ENCODE results near the gene HCST. TPM values are rescaled to one million over a fixed set of nuclear protein-coding genes. Genes with fewer than 3 reads are reported as not detected.

The HCST gene
- total and polyA plus RNA-seq, 2 of the 13 experiments (the other 11 are each of a cell fraction or from before 2014, with no cell fraction given) = 0.24 to 1.2 TPM

DNA sequence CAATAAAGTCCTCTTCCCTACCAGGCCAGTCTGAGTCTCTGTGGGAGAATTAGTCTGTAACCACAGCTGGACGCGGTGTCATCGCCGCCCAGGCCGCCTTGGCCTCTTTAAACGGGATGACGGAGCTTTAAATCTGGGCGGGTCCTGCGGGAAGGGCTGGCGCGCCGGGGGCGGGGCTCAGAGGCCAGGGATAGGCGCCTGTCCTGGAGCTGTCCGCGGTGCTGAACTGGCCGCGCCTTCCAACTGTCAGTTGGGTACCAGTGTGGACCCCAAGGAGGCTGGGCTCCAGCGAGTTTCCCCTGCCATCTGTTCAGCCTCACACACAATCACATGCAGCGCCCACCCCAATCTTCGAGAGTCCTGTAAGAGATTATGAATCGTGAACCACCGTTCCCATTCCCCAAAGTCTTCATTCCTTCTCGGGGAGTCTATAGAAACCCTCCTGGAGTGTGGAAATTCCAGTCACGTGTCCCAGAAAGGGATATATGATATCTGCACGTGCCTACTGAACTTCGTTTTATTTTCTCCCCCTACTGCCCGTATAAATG is 22.5 kb upstream of the HCST start (continued):
- no peak for TF ChIP-seq ZNF512 (CRISPR knock-in tag; IDR thresholded peaks at IDR 0.05)
- peak; percentile 77 for TF ChIP-seq ARID5B (CRISPR knock-in tag; IDR thresholded peaks at IDR 0.05)
- TF ChIP-seq HMGA1 (CRISPR knock-in tag; conservative IDR thresholded peaks at IDR 0.05) = no peak
- peak; percentile 89 for TF ChIP-seq ZSCAN21 (CRISPR knock-in tag; IDR thresholded peaks at IDR 0.05; ENCODE audit: borderline replicate concordance)
- peak; percentile 81; the same call in 1 of the 2 replicates for TF ChIP-seq MIER3 (CRISPR knock-in tag; IDR thresholded peaks at IDR 0.05; ENCODE audit: borderline replicate concordance)
- peak; percentile 82; the same call in 1 of the 2 replicates for TF ChIP-seq ZNF749 (CRISPR knock-in tag; IDR thresholded peaks at IDR 0.05; ENCODE audit: borderline replicate concordance)
- peak; percentile 97 for TF ChIP-seq WIZ (CRISPR knock-in tag; IDR thresholded peaks at IDR 0.05)
- no peak for TF ChIP-seq ZNF34 (CRISPR knock-in tag; IDR thresholded peaks at IDR 0.05; ENCODE audit: borderline replicate concordance)
- peak; percentile 86 for TF ChIP-seq ZNF335 (CRISPR knock-in tag; IDR thresholded peaks at IDR 0.05)
- TF ChIP-seq ZNF282 (IDR thresholded peaks at IDR 0.05; ENCODE audit: partially characterized antibody) = no peak
- TF ChIP-seq SOX13 (IDR thresholded peaks at IDR 0.05) = no peak
- peak in 1 of 2 experiments; percentile 59; a peak in 2 of 4 replicates for TF ChIP-seq SOX13 (CRISPR knock-in tag; conservative IDR thresholded peaks at IDR 0.05 in 1 of 2, IDR thresholded peaks at IDR 0.05 in 1 of 2)
- TF ChIP-seq ZNF891 (CRISPR knock-in tag; IDR thresholded peaks at IDR 0.05) = peak; percentile 92
- TF ChIP-seq NRL (CRISPR knock-in tag; IDR thresholded peaks at IDR 0.05; ENCODE audit: borderline replicate concordance) = peak; percentile 81
- TF ChIP-seq, protein P1, sequence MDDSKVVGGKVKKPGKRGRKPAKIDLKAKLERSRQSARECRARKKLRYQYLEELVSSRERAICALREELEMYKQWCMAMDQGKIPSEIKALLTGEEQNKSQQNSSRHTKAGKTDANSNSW (CRISPR knock-in tag; IDR thresholded peaks at IDR 0.05; ENCODE audit: borderline replicate concordance) = peak; percentile 79; the same call in 1 of the 2 replicates
- peak; percentile 59; the same call in 1 of the 2 replicates for TF ChIP-seq FOXC1 (CRISPR knock-in tag; IDR thresholded peaks at IDR 0.05; ENCODE audit: borderline replicate concordance)
- TF ChIP-seq, protein P2, sequence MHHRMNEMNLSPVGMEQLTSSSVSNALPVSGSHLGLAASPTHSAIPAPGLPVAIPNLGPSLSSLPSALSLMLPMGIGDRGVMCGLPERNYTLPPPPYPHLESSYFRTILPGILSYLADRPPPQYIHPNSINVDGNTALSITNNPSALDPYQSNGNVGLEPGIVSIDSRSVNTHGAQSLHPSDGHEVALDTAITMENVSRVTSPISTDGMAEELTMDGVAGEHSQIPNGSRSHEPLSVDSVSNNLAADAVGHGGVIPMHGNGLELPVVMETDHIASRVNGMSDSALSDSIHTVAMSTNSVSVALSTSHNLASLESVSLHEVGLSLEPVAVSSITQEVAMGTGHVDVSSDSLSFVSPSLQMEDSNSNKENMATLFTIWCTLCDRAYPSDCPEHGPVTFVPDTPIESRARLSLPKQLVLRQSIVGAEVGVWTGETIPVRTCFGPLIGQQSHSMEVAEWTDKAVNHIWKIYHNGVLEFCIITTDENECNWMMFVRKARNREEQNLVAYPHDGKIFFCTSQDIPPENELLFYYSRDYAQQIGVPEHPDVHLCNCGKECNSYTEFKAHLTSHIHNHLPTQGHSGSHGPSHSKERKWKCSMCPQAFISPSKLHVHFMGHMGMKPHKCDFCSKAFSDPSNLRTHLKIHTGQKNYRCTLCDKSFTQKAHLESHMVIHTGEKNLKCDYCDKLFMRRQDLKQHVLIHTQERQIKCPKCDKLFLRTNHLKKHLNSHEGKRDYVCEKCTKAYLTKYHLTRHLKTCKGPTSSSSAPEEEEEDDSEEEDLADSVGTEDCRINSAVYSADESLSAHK (CRISPR knock-in tag; IDR thresholded peaks at IDR 0.05; ENCODE audit: borderline replicate concordance) = peak; percentile 80; the same call in 1 of the 2 replicates
- peak; percentile 44; the same call in 1 of the 2 replicates for TF ChIP-seq MAZ (IDR thresholded peaks at IDR 0.05; ENCODE audit: borderline replicate concordance, low read depth, low read length)
- TF ChIP-seq MAZ (CRISPR knock-in tag; IDR thresholded peaks at IDR 0.05; ENCODE audit: low read depth) = peak; percentile 74
- TF ChIP-seq, protein P3, sequence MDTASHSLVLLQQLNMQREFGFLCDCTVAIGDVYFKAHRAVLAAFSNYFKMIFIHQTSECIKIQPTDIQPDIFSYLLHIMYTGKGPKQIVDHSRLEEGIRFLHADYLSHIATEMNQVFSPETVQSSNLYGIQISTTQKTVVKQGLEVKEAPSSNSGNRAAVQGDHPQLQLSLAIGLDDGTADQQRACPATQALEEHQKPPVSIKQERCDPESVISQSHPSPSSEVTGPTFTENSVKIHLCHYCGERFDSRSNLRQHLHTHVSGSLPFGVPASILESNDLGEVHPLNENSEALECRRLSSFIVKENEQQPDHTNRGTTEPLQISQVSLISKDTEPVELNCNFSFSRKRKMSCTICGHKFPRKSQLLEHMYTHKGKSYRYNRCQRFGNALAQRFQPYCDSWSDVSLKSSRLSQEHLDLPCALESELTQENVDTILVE (CRISPR knock-in tag; IDR thresholded peaks at IDR 0.05) = peak; percentile 94
